ENCODE data around the gene GHRHR. TPM values are rescaled to one million over a fixed set of nuclear protein-coding genes. Genes with fewer than 3 reads are reported as not detected.

Gene GHRHR
- total RNA-seq, 1 donor from 2014 or later = not detected

DNA sequence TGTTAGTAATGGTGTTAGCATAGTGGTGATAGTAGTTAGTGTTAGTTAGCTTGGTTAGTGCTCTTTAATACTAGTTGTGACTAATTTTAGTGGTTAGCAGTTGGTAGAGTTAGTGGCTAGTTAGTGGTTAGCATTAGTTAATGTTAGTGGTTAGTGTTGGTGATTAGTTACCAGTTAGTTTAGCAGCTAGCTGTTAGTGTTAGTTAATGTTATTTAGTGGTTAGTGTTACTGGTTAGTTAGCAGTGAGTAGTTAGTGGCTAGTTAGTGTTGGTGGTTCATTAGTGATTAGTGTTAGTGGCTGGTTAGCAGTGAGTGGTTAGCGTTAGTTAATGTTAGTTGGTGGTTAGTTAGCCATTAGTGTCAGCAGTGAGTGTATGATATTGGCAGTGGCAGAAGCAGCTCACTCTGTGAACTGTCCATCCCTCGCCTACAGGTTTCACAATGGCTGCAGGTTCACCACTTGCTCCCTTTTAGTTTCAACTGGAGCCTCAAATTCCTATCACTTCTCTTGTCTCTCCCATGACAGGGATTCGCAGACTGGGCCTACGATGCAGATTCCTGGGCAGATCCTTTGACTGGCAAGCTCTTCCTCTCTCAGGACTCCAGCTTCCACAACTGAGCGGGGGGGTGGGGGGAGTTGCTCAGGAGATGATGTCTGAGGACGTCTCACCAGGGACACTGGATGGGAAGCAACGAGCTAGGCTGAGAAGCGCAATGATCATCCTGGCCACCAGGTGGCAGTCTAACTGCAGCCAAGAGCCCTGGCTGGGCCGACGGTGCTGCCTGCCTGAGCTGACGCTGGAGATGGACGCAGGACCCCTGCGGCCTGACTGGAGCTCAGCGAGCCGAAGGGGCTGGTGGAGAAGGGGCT lies 19.5 kb downstream of the GHRHR start:
- DNase-seq (ENCODE audit: low spot score in 2 of 2) (peak; percentile 56 to 80), FAIRE-seq (no peak)

DNA sequence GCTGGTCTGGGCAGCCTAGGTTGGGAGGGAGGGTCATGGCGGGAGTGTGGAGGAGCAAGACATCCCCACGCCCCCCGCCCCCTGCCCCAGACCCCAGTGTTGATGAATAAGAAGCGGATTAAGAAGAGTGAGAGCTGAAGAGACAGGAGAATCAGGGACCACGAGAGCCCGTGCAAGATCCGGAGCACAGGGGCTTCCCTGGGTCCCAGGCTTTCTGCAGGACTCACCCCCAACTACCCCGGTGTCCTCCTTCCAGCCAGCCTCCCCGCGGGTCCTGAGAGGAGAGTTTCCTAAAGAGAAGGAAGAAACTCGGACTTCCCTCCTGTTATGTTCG lies 20.1 kb downstream of the GHRHR start:
- DNase-seq (ENCODE audit: low spot score in 2 of 2) (no peak), FAIRE-seq (no peak)

DNA sequence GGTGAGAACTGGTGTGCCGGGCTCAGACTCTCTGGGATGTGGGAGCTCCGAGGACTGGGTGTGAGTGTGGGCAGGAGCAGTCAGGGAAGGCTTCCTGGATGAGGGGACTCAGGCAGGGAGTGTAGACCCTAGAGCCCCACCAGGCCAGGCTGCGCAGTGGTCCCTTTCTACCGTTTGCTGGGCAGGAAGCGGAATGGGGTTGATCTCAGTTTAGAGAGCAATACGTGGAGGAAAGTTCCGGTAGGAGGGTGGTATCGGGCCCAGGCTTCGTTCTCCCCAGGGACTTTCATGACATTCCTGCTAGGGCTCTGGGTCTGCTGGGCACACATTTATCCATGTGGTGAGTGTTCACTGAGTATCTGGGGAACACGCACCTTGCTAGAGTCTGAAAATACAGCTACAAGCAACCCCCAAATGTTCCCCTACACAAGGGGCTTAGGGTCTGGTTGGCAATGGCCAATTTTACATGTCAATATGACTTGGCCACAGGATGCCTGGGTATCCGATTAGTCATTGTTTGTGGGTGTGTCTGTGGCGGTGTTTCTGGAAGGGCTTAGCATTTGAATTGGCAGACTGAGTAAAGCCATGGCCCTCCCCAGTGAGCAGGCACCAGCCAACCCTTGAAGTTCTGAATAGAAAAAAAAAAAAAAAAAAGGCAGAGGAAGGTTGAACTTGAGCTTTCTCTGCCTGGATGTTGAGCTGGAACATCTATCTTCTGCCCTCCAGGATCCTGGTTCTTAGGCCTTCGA lies 20.8 kb downstream of the GHRHR start:
- DNase-seq (ENCODE audit: low spot score in 2 of 2) (no peak), FAIRE-seq (no peak)

DNA sequence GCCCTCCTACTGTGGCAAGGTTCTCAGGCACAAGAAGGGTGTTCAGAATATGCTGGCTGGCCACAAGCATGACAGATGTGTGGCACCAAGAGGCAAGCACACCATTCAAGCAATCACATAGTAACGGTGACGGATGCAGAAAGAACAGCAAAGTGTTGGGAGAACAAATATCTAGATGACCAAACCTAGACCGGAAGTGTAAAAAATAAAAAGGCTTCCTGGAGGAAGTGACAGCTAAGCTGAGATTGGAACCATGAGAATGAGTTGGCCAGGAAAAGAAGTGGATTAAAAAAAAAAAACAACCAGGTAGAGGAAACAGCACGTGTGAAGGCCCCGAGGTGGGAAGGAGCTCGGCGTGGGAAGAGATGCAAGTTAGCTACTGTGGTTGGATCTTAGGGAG lies 22.0 kb downstream of the GHRHR start:
- DNase-seq (ENCODE audit: low spot score in 2 of 2) (no peak), FAIRE-seq (no peak)

DNA sequence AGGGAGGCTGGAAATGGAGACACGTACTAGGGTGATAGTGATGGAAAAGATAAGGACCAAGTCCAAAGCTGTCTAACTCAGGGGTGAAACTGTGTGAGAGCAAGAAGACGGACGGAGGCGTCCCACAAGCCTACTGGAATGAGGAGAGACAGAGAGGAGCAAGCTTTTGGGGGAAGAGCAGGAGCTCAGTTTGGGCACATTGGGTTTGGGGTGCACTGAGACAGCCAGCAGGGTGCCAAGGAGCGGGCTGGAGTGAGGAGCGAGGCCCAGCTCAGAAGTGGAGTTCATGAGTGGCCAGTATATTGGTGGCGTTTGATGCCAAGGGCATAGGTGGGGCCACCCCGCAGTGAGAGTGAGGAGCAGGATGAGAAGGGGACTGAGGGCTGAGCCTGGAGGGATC lies 22.6 kb downstream of the GHRHR start:
- DNase-seq (ENCODE audit: low spot score in 2 of 2) (no peak), FAIRE-seq (no peak)

DNA sequence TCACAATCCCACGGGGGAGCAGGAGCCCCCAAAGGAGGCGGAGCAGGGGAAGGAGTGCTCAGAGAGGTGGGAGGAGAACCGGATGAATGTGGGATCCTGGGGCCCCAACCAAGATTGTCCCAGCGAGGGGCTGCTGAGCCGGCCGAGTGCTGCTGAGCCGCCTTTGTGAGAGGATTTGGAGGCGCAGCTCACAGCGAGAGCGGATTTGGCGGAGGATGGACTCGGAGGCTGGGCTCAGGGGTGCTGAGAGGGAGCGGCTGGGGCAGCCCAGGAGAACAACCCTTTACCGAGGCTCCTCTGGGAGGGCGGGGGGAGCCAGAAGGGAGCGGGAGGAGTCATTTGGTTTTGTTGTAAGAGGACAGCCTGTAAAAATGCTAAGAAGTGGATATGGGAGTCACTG lies 23.0 kb downstream of the GHRHR start:
- no peak for FAIRE-seq

DNA sequence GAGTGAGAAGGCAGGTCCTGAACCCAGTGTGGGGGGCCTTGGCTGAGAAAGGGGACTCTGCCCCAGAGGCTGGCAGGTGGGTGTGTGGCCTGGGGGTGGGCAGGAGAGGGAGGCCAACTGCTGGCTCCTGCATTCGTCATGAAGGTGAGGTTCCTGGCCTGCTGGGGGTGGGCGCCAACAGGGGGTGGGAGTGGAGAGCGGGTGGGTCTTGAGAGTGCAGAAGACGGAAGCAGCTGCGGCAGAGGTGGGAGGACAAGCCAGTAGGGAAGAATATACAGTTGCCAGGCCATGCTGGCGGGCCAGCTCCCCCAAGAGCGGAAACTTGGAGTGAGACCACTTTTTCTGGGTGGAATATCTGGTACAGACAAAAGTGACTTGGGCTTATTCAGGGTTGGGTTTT lies 23.4 kb downstream of the GHRHR start:
- DNase-seq (ENCODE audit: low spot score in 2 of 2) (no peak), FAIRE-seq (no peak)

More for the DNA sequence above, 23.0 kb downstream of the GHRHR start:
- DNase-seq (ENCODE audit: low spot score in 2 of 2) = no peak

DNA sequence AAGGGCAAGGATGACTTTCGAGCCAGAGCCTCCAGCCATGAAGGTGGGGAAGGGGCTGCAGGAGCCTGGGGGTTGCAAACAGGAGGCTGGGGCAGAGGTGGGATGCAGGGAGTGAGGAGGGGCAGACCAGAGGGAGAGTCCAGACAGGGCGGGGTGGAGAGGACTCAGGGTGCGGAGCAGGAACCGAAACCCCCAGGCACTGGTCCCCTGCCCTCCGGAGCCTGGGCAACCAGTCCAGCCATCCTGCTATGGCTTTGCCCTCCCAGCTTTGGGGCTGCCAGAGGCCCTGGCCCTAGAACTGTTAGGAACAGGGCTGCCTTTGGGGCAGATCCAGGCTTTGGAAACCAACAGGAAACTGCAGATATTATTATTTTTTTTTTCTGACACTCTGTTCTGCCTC lies 24.2 kb downstream of the GHRHR start:
- DNase-seq (ENCODE audit: low spot score in 2 of 2) (no peak), FAIRE-seq (no peak)

DNA sequence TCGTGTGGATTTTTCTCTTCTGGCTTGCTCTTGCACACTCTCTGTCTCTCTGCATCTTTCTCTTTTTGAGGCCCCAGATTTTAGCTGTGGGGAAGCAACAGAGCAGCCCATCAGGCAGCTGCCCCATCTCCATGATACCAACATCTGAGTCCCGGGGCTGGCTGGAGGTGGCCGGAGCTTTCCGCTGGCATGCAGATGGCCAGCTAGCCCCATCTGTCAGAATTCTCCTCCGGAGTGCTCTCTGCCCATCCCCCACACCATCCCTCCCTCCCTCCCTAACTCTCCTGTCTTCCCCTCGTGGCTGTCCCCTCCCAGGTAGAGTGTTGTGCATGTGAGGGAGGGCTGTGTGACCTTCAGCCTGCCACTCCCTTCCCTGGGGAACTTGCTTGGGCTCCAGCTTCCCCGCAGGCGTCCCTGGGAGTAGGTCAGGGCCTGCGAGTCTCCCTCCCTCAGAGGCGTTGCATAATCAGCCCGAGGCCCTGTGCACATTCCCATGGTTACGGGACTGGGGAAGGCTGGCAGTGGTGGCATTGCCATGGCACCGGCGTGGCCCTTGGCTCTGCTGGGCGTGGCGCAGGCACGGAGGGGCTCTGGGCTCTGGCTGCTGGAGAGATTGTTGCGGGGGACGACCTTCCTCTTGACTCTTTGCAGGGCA lies 24.7 kb downstream of the GHRHR start:
- FAIRE-seq = no peak
- peak; percentile 47 to 65 for DNase-seq (ENCODE audit: low spot score in 2 of 2)

DNA sequence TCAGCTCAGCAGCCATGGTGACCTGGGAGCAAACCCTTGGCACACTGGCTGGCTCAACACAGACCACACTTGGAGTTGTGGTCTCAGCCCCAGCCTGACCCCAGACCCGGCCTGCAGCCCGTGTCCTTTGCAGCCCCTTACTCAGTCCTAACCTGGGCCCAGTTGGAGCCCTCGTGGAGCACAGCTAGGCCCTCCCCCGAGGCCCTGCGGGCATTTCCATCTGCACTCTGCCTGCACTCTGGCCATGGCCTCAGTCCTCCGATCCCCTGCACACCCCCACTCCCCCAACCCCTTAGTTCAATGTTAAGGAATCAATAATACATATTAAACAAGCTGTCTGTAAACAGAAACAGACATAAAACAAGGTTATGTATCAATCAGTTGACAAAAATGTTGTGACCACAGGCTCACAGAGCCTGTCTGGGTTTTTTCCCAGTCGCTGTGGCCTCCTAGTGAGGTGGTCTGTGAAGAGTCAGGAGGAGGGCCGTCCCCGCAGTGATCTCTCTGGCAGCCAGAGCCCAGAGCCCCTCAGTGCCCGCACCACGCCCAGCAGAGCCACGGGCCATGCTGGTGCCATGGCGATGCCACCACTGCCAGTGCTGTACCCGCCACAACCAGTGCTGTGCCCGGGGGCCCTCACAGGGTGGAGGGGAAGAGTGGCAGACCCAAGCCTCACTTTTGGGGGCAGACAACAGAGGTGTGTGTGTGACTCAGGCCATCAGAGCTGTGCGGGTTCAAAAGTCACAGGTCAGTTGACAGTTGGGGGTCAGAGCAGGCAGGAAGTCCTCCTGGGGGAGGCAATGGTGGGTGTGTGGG lies 25.5 kb downstream of the GHRHR start:
- FAIRE-seq = no peak

DNA sequence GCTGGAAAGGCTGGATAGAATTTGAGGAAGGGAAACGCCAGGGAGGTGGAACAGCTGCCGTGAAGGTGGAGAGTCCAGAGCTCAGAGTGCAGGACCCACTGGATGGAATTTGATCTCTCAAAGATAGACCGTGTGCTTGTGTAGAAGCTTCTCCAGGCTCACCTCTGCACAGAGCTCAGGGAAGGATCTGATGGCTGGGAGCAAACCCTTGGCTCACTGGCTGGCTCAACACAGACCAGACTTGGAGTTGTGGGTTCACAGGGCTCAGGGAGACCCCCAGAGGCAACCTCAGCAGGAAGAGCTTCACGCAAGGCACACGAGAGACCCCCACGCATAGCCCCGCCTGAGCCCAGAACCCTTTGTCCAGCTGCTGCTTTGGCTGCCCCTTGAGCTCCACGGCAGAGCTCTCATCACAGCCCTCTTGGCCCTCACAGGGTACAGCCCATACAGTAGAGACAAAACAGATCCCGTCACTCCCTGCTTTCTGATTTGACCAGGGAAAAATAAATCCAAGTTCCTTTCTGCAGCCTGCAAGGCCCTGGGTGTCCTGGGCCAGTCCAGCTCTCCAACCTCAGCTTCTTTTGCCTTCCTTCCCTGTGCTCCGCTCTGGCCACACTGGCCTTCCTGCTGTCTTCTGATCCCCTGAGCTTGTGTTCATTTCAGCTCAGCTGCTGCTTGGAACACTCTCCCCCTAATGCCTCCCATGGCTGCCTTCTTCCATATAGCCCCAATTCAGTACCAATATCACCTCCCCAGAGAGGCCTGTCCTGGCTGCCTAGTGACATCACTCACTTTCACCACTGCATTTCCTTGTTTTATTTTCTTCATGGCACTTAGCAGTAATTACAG lies 26.3 kb downstream of the GHRHR start:
- no peak for FAIRE-seq
- DNase-seq (ENCODE audit: low spot score in 2 of 2) = no peak

More for the DNA sequence above, 25.5 kb downstream of the GHRHR start:
- DNase-seq (ENCODE audit: low spot score in 2 of 2) = no peak

DNA sequence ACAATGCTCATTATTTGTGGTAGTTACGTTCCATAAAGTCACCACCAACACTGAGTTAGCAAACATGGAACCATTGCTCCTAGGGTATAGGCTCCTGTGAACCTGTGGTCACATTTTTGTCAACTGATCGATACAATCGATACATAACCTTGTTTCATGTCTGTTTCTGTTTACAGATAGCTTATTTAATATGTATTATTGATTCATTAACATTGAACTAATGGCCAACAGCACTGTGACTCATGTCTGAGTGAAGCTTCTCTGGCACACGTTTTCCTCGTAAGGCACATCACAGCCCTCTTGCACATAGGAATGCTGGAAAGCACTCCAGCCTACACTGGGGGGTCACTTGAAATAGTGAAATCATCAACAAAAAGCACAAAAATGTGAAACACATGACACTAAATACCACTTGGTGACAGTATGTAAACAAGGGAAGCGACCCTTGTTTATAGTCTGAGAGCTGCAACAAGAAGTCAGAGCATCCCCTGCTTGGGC lies 27.0 kb downstream of the GHRHR start:
- FAIRE-seq = no peak

DNA sequence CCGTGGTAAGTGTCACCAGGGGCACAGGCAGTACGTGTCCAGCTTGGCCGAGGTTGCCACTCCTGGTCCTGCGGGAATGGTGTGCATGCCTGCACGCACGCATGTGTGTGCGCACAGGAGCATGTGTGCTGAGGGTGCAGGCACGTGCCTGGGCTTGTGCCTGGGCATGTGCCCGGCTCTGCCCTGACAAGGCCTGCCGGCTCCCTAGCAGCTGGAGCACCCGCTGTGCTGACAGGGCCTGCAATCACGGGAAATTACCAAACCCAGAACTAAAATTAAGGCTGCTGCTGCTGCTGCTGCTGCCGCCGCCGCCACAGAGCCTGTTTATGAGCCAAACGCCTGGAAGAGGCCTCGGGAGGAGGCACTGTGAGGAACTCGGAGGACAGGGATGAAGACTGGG lies 28.7 kb downstream of the GHRHR start:
- FAIRE-seq (no peak), DNase-seq (ENCODE audit: low spot score in 2 of 2) (no peak)

More for the DNA sequence above, 27.0 kb downstream of the GHRHR start:
- no peak for DNase-seq (ENCODE audit: low spot score in 2 of 2)

DNA sequence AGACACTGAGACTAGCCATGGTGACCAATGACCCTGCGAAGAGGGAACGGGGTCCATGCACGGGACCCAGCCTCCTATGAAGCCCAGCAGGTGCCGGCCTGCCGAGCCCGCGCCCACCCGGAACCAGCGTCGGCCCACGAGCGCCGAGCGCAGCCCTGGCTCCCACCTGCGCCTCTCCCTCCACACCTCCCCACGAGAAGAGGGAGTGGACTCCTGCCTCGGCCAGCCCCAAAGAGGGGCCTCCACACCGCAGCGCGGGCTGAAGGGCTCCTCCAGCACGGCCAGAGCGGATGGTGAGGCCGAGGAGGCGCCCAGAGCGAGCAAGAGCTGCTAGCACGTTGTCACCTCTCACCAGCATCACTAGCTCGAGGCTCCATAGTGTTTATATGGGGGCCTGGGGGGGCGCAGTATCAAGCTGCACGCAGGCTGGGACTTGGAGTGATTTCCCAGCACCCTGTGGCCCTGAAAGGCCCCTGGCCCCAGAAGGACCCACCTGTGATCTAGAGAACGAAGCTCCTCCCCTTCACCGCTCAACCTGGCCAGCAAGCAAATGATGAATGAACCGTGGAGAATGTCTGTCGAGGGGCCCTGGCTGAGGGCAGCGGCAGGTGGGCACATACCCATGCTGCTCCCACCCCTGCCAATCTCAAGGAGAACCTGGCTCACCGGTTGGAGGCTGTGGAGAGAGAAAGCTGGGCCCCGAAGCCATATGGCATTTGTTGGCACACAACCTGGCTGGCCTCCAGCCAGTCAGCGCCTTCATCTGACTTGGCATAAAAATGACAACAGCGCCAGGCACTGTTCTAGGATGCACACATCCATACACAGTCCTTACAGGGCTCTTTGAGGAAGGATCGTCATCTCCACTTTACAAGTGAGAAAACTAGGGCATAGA lies 30.7 kb downstream of the GHRHR start:
- DNase-seq (ENCODE audit: low spot score in 2 of 2) (no peak), FAIRE-seq (no peak)

DNA sequence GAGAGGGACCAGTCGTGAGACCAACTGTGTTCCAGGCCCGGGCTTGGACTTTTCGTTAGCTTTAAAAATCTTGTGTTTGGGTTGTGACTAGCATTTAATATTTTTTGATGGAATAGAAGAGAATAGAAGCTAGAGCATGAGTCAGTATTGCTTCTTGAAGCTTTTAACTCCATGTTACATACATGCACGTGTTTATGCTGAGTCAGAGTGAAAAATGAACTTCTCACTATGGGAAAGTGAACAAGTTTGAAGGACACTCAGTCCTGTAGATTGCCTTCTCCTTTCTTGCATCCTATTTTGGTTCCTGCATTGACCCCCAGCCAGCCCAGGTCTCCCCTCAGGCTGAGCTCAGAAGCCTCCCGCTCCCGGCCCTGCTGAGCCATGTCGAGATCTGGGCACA lies 31.8 kb downstream of the GHRHR start:
- FAIRE-seq = no peak
- DNase-seq (ENCODE audit: low spot score in 2 of 2) = no peak

DNA sequence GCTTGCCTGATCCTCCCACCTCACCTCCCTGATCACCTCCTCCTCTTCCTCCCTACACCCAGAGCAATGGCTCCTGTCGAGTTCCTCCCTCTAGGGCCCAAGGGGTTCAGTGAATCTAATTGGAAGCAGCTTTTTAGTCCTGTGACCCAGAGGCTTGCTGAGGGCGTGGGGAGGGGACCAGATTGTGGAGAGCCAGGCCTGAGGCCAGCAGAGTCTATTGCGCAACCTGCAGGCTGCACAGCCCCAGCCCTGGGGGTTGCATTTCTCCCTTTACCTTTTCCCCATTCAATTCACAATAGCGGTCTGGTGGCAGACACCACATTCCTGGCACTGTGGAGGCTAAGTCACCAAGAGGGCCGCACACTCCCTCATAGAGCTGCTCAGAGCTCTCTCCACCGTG lies 32.5 kb downstream of the GHRHR start:
- DNase-seq (ENCODE audit: low spot score in 2 of 2) (no peak), FAIRE-seq (no peak)

DNA sequence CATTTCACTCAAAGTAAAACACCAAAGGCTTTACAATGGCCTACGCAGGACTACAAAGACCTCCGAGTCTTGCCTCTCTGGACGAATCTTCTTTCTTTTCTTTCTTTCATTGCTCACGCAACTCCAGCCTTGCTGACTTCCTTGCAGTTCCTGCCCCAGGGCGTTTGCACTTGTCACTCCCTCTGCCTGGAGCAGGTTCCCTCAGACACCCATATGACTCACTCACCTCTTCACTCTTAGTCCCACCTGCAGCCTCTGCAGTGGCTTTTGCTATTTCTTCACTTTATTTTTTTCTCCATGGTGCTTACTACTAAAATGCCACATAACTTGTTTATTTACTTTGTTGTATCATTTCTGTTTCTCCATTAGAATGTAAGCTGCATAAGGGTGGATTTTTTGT lies 33.1 kb downstream of the GHRHR start:
- DNase-seq (ENCODE audit: low spot score in 2 of 2) = no peak
- FAIRE-seq = no peak

DNA sequence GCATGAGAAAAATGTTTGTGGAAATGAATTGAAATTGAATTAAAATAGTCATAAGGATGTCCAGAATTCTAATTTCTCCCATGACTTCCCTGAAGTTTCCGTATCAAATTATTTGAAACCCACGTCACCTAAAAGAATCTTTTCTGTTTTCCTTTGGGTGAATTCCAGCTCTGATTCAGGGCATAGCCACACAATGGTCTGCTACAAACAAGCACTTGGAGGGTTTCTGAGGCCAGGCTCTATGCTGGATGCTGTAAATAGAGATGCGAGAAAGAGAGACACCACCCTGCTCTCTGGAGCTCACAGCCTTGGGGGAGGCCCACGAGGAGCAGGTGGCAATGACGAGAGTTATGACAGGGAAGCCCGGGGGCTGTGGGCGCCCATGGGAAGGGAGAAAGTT lies 33.6 kb downstream of the GHRHR start:
- no peak for FAIRE-seq

More for the DNA sequence above, 33.6 kb downstream of the GHRHR start:
- no peak for DNase-seq (ENCODE audit: low spot score in 2 of 2)
